Urothelium cell line (cell line): ENCODE measurements around the gene GAL3ST2.
"Not testable (repeated sequence)": the region's sequence is repeated elsewhere in the genome, so short reads cannot be mapped to it uniquely, and the experiment has no call there.

ENCODE experiments used
- DNase-seq: peaks from one replicate; pipeline ENCODE4 v3.0.0; 2011; ENCODE audit warnings: low spot score, mixed read lengths
- FAIRE-seq: peaks from 2 replicates; lab custom pipeline; 2011; peaks lifted over from hg19 to GRCh38; lab: Jason Lieb, UNC

The GAL3ST2 gene

DNA sequence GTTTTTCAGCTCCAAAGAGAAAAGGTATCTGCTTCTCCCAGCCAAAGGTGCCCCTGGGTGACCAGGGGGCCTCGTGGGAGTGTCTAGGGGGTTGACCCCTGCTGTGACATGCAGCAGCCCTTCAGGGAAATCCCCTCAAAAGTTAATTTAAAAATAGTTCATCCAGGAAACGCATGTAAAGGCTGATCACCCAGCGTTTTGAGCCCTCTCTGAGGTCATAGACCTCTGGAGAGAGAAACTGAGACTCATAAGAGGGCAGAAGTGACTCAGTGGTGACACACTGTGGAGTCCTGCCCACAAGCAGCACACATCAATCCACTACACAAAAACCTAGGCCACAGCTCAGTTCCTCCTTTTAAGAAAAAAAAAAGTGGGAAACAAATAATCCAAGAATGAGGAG is 11.9 kb downstream of the GAL3ST2 start:
- FAIRE-seq (no peak), DNase-seq (no peak)

DNA sequence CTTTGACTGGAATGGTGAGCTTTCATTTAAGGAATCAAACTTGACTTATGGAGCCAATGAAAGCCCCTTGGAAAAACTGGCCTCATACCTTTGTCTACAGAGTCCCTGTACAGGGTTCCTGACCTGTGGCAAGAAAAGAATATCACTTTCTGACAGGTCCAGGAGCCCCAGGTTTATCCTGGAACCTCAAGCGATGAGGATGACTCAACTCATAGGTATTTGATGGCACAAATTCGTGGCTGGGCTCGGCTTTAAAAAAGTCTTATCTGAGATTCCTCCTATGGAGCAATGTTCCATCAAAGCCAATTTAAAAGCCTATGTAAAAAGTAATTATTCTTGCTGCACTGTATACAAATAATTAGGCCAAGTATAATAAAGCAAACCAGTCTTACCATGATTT is 14.8 kb downstream of the GAL3ST2 start:
- not testable (repeated sequence) for FAIRE-seq, DNase-seq

DNA sequence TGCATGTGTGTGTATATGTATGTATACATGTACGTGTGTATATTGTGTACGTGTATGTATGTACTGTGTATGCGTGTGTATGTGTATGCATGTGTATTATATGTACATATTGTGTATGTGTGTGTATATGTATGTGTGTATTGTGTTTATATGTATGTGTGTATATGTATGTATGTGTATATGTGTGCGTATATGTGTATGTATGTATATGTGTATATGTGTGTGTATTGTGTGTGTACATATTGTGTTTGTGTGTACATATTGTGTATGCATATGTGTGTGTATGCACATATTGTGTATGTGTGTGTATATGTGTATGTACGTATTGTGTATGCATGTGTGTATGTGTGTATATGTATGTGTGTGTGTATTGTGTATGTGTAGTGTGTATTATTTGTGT is 16.8 kb downstream of the GAL3ST2 start:
- FAIRE-seq: peak; percentile 98
- DNase-seq: no peak

DNA sequence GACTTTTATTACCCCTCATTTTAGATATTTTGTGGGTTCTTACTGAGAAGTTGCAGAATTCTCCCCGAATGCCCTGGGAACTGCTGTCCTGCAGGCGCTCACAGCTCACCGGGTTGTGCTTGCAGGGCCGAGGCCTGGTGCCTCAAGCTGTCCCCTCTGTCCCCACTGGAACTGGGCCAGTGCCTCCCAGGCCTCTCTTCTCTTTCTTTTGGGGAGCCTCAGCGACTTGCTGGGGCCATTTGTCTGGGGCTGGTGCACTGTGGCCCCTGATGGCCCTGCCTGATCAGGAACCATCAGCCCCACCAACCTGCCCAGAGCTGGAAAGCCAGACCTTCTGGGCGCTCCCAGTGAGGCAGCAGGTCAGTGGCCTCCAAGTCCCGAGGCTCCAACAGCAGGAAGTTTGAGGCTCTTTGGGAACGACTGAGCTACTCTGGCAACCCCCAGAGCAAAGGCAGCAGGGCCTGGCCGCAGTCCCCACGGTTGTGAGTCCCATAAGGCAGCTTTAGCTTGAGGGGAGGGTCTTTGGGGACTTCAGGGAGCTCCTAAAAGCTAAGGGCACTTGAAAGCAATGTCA is 17.7 kb downstream of the GAL3ST2 start:
- DNase-seq (no peak), FAIRE-seq (no peak)

DNA sequence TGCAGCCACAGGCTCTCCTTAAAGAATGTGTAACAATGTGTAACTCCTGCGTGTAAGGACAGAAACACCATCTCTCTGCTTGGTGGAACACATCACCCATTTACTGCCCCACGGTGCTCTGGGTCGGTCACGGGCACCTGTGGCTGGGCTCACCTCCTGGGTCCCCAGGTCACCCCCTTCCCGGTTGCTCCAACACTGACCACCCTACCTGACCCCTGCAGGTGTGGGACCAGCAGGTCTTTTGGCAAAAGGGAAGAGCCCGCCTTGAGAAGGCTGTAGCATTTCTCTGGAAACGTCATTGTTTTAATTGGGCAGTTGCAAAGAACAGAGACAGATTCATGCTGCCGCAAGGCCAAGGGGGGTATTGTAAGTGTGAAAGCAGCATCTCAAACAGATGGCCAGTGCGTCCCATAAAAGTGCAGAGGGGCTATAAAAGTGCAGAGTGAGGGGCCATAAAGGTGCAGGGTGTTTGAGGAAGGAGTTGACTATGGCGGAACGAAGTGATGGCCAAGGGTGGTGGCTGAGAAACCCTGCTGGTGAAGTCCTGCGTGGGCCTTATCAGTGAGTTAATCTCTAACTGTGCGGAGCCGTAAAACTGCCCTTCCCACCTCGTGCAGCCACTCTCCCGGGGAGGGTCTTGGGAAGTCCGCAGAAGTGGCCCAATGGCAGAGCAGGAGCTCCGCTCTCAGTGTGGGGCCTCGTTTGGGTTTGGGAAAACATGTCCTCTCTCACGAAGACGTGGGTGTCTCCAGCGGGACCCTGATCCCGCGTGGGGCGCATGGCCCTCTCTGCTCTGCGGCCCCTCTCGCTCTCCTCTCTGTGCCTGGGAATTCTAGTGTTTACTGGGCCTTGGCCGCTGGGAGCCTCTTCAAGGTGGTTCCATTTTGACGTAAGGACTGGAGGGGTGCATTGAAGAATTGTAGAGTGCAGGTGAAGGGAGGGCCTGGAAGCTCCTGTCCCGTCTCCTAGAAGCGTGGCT is 18.7 kb downstream of the GAL3ST2 start:
- DNase-seq: no peak
- no peak for FAIRE-seq

DNA sequence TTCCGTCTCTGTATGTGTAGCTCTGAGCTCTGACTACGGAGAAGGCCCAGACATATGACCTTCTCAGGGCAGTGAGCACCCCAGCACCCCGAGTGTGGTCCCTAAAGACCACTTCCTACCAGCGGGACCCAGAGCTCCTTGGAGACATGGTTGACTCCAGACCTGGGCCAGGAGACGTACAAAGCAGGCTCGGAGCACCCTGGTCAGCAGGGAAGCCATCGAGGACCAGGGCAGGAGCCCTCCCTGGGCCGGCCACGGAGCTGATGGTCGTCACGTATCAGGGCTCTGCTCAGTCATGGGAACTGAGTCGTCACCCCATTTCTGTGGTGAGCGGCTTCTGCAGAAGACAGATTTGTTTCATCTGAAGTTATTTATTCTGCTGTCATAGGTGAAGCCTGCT is 19.6 kb downstream of the GAL3ST2 start:
- no peak for DNase-seq
- no peak for FAIRE-seq

DNA sequence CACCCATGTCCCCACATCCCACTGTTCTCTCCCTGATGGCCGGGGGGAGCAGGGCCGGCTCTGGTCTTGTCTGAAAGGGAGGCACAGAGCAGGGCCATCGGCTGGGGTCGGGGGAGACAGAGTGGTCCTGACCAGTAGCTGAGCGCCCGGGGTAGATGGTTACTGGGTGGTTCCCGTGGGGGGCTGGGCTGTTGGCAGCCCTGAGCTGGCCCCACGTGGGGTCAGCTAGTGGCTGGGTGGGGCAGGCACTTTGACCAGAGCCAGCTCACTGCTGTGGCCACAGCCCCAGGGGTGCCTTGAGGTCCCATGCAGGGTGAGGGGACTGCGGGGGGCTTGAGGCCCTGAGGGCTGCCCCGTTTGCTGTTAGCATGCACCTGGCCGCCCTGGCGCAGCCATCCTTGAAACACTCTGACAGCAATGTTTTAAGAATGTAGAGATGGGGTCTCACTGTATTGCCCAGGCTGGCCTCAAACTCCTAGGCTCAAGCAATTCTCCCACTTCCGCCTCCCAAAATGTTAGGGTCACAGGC is 20.1 kb downstream of the GAL3ST2 start:
- FAIRE-seq: no peak
- no peak for DNase-seq

DNA sequence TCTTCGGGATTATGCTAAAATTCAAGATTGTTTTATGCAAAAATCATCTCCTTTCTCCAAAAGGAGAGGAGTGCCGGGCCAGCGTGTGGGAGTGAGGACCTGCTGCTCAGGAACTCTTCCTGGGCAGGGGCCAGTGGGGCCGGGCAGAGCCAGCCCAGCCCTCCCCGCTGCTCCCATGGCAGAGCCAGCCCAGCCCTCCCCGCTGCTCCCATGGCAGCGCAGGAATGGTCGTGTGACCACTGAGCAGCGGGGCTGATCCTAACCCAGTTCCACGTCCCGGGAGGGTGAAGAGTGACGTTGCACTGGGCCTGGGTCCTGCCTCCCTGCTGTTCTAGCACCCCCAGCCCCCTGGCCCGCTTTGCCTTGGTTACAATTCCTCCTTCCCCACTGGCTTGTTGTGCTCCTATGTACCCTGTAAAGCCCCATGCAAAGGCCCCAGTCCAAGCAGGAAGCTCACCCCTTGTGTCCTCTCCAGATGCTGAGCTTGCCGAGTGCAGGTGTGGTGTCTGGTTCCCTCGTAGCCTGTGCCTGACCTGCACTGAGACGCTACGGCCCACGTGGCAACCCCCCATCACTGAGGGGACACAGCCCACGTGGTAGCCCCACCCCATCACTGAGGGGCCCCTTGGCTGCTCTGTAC is 20.9 kb downstream of the GAL3ST2 start:
- DNase-seq (no peak), FAIRE-seq (peak; percentile 42)

DNA sequence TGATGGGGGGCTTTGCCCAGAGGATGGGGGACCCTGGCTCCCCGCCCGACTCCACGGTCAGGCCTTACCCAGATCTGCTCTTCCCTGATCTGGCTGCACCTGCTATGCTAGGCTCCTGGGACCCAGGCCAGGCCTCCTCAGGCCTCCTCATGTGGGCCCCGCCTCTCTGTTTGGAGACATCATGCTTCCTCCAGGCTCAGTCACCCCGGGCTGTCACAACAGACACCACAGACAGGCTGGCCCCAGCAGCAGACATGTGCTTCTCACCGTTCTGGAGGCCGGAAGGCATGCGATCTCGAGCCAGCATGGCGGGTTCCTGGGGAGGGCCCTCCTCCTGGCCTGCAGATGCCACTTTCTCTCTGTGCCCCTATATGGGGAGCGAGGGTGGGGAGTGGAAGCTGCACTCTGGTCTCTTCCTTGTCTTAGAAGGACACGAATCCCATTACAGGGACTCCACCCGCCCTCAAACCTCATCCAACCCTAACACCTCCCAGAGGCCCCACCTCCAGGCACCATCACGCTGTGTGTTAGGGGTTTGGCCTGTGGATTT is 21.5 kb downstream of the GAL3ST2 start:
- DNase-seq (no peak), FAIRE-seq (no peak)

DNA sequence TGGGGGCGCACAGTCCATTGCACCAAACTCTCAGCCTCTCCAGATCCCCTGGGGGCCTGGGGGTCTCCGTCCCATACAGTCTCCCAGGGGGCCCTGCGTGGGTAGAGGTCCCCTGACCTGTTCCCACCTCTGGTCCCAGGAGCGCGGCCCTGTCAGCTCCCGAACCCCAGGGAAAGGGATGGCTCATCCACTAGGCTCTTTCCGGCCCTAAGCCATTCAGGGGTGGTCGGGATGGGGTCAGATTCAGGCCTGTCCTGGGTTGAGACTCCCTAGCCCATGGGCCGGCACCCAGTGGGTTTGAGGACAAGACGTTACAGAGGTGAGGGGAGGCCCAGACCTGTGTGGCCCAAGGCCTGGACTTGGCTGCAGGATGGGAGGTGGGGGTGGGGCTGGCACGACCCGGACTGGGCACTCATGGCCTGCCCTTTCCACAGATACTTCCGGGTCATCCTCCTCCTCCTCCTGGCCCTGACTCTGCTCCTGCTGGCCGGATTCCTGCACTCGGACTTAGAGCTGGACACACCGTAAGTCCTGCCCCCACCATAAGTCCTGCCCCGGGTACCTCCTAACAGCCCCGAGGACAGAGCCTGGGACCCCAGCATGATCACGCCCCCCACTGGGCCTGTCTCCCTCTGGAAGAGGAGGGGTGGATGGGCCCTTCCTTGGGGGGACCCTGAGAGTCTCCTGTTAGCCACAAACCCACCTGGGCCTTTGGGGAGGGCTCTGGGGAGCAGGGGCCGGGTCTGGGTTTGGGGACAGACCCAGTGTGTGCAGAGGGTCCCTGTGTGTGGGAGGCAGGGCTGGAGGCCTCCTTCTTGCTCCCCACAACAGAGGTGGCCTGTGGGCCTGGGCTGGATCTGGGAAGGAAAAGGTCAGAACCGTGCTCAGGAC is 22.3 kb downstream of the GAL3ST2 start:
- DNase-seq (no peak), FAIRE-seq (no peak)

DNA sequence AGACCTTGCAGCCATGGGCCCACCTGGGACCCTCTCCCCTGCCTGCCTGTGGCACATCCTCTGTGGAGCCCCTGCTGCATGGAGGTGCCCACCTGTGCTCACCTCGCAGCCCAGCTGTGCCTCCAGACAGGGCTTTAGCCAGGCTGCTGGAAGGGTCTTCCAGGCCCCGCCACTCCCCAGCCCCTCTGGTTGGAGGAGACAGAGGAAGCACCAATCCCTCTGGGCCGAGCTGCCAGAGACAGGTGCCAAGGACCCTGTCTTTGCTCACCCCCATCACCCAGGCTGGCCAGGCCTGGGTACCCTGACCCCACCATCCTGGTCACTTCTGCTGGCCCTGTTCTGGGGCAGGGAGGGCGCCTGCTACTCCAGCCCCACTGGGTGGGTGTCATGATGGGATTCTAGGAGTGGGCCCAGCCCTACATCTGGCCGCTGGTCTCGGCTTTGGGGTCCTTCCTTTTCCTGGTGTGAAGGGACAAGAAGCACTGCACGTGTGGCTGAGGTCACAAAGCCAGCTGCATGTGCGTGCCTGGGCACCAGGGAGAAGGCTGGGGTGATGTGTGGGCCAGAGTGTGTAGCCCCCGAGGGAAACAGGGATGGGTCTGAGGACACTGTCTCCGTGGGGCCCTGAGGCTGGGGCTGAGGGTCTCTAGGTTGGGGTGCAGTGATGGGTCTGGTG is 23.0 kb downstream of the GAL3ST2 start:
- DNase-seq (no peak), FAIRE-seq (no peak)

DNA sequence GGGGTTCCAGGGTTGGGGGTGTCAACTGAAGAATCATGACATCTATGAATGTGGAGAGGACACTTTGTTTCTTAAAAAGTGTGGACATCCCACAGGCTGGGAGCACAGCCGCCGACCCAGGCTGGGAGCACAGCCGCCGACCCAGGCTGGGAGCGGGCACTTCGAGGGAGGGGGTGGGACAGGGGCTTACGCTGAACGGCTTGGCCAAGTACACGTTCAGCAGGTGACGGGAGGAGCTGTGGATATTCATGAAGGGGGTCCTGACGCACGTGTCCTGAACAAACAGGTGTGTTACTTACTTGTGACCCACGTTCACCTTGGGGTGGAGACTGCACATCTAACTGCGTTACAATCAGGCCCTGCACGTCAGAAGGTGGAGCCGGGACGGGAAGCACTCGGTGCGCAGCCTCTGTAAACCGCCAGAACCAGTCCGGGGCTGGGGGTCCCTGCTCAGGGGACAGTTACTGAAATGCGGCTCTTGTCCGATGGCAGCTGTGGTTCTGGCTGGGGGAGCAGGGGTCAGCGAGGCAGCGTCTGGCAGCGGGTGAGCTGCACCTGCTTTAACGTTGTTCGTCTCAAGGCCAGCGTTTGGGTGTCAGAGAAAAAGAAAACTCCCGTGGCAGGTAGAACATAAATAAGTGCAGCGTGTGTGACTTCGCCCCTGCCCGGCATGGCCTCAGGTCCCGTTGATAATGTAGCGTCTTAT is 23.7 kb downstream of the GAL3ST2 start:
- not testable (repeated sequence) for DNase-seq, FAIRE-seq

DNA sequence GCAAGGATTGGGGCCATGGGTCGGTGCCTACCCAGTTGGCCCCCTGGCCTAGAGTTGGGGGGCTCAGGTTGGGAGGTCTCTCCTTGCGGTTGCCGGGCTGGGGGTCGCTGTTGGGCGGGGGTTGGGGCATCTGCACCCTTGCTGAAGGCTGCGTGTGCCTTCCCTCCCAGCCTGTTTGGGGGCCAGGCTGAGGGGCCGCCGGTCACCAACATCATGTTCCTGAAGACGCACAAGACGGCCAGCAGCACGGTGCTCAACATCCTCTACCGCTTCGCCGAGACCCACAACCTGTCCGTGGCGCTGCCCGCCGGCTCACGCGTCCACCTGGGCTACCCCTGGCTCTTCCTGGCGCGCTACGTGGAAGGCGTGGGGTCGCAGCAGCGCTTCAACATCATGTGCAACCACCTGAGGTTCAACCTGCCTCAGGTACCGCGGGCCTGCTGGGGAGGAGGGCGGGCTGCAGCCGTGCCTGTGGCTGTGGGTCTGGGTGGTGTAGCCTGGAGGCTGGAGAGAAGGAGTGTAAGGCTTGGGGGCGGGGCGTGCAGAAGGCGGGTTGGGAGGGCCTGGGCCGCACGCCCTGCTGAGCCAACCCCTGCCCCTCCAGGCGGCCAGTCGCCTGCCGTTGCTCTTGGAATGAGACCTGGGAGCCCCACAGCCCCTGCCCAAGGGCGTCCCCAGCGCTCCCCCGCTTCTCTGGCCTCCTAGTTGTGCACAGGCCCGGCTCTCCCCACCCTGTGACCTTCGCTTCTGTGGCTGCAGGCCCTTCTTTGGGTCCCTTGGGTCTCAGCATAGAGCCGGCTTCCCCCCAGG is 25.2 kb downstream of the GAL3ST2 start:
- no peak for FAIRE-seq
- DNase-seq: peak; percentile 2

DNA sequence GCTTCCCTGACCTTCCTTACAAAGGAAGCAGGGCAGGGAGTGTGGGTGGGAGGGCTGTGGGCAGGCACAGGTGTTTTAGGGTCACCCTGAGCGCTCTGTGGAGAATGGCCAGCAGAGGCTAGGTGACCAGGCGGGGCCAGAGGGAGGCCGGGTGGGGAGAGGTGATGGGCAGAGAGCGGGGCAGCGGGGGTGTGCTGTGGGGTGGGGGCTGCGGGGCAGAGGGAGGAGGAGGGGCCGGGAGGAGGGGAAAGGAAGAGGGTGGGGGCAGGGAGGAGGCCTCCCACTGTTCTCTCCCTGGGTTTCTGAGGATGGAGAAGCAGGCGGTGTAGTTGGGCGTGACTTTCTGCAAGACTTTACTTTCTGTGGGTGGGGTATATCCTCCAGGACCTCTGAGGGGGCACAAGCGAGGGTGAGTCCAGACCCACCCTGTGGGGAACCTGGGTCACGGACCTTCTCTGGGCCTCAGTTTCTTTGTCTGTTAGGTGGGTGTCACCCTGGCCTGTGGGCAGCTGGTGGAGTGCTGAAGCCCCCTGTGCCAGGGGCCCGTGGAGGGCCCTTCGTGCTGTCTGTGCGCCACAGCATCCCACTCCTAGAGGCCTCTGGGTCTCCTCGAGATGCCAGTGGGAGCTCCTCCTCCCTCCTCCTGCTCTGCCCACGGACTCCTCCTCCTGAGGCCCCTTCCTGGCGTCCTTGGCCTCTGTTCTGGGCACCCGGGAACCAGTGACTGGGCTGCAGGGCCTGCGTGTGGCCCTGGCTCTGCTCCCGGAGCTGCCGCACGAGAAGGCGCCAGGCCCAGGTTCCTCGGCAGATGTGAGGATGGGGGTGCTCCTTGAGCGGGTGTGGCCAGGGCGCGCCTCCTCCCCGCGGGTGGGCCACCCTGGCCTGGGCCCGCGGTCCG is 26.0 kb downstream of the GAL3ST2 start:
- no peak for DNase-seq
- FAIRE-seq: peak; percentile 46

DNA sequence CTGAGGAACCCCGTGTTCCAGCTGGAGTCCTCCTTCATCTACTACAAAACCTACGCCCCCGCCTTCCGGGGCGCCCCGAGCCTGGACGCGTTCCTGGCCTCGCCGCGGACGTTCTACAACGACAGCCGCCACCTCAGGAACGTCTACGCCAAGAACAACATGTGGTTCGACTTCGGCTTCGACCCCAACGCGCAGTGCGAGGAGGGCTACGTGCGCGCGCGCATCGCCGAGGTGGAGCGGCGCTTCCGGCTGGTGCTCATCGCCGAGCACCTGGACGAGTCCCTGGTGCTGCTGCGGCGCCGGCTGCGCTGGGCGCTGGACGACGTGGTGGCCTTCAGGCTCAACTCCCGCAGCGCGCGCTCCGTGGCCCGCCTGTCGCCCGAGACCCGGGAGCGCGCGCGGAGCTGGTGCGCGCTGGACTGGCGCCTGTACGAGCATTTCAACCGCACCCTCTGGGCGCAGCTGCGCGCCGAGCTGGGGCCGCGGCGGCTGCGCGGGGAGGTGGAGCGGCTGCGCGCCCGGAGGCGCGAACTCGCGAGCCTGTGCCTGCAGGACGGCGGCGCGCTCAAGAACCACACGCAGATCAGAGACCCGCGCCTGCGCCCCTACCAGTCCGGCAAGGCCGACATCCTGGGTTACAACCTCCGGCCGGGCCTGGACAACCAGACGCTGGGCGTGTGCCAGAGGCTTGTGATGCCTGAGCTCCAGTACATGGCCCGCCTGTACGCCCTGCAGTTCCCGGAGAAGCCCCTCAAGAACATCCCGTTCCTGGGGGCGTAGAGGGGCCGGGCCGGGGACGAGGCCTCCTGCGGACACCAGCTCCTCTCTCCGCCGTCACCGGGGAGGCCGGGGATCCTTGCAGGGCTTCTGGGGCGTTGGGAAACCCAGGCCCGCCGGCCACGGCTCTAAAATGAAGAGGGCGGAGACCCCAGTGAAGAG is 27.0 kb downstream of the GAL3ST2 start:
- peak; percentile 64 for DNase-seq
- FAIRE-seq: peak; percentile 78
